Neutrophil (primary cell): Measurements from ENCODE around the gene TMEM9.

Experiments used
- H3K27ac ChIP-seq: fragments of 200-600 bp; sonication (generic); 2 replicates; pipeline ENCODE4 v1.5.1; 2016; ENCODE audit warnings: mild to moderate bottlenecking, moderate library complexity
- H3K27me3 ChIP-seq: fragments of 200-600 bp; sonication (generic); 2 replicates; pipeline ENCODE4 v1.6.0; 2016; ENCODE audit warnings: mild to moderate bottlenecking
- H3K36me3 ChIP-seq: fragments of 200-600 bp; sonication (generic); 2 replicates; pipeline ENCODE4 v1.5.1; 2017
- H3K4me1 ChIP-seq, 2 experiments: fragments of 200-600 bp in 1 of 2; sonication (generic) in 1 of 2; 1 replicate in 1 of 2; 2 replicates in 1 of 2; pipeline versions ENCODE4 v1.5.1 to v1.6.1; 2013 to 2016; ENCODE audit warnings: low read depth in 1 of 2, low read length in 1 of 2, mild to moderate bottlenecking in 1 of 2, moderate library complexity in 1 of 2; ENCODE audit not compliant: control insufficient read depth in 1 of 2, insufficient read depth in 1 of 2
- H3K4me3 ChIP-seq, 2 experiments: fragments of 200-600 bp in 1 of 2; sonication (generic) in 1 of 2; 1 replicate in 1 of 2; 2 replicates in 1 of 2; pipeline ENCODE4 v1.5.1; 2013 to 2016; ENCODE audit warnings: low read depth in 1 of 2, low read length in 1 of 2, mild to moderate bottlenecking in 1 of 2, moderate library complexity in 1 of 2
- H3K9me3 ChIP-seq: fragments of 200-600 bp; sonication (generic); 2 replicates; pipeline ENCODE4 v1.5.1; 2016
- CTCF ChIP-seq: fragments of 200-600 bp; sonication (generic); IDR thresholded peaks from 2 replicates; pipeline ENCODE4 v1.5.1; 2016; ENCODE audit warnings: antibody characterized with exemption

TMEM9 gene

GRCh38 chr1:201110616-201111015 lies 43.7 kb downstream of the TMEM9 start:
- TF ChIP-seq CTCF: no peak
- Histone ChIP-seq H3K36me3 (no peaks in the 10 kb centered on the region), H3K9me3 (no peaks in the 10 kb centered on the region), H3K4me3 (no peak overlapping the region), H3K27ac (no peak overlapping the region), H3K4me1 (peaks cover 8 to 12% of the 10 kb centered on the region in 2 experiments), H3K27me3 (peaks cover 41% of the 10 kb centered on the region)

- H3K4me1 ChIP-seq: peaks cover 8 to 12% of the 10 kb centered on the region in 2 experiments
- no peaks in the 10 kb centered on the region for H3K36me3 ChIP-seq
- H3K27me3 ChIP-seq: peaks cover 37% of the 10 kb centered on the region
- no peak overlapping the region for H3K27ac ChIP-seq
- H3K4me3 ChIP-seq: no peak overlapping the region
- H3K9me3 ChIP-seq: no peaks in the 10 kb centered on the region
- TF ChIP-seq CTCF: no peak
Observed at GRCh38 chr1:201110138-201110537, 44.1 kb downstream of the TMEM9 start.

- Histone ChIP-seq H3K4me1 (peaks cover 5 to 8% of the 10 kb centered on the region in 2 experiments), H3K9me3 (no peaks in the 10 kb centered on the region), H3K36me3 (no peaks in the 10 kb centered on the region), H3K27ac (no peak overlapping the region), H3K4me3 (no peak overlapping the region), H3K27me3 (peaks cover 32% of the 10 kb centered on the region)
- no peak for TF ChIP-seq CTCF
Observed at GRCh38 chr1:201109651-201110050, 44.6 kb downstream of the TMEM9 start.

GRCh38 chr1:201108614-201109013 lies 45.7 kb downstream of the TMEM9 start:
- H3K27ac ChIP-seq: no peak overlapping the region
- H3K4me3 ChIP-seq: no peak overlapping the region
- H3K27me3 ChIP-seq: peaks cover 21% of the 10 kb centered on the region

GRCh38 chr1:201105688-201106087 lies 48.6 kb downstream of the TMEM9 start:
- H3K4me3 ChIP-seq: no peak overlapping the region
- no peaks in the 10 kb centered on the region for H3K9me3 ChIP-seq
- TF ChIP-seq CTCF: no peak
- H3K27ac ChIP-seq: no peak overlapping the region
- H3K27me3 ChIP-seq: no peaks in the 10 kb centered on the region
- no peaks in the 10 kb centered on the region for H3K36me3 ChIP-seq
- H3K4me1 ChIP-seq: no peaks in the 10 kb centered on the region

More at GRCh38 chr1:201108614-201109013, 45.7 kb downstream of the TMEM9 start:
- TF ChIP-seq CTCF: no peak
- Histone ChIP-seq H3K4me1 (no peaks in the 10 kb centered on the region), H3K9me3 (no peaks in the 10 kb centered on the region), H3K36me3 (no peaks in the 10 kb centered on the region)

GRCh38 chr1:201104141-201104540 lies 50.1 kb downstream of the TMEM9 start:
- no peaks in the 10 kb centered on the region for H3K9me3 ChIP-seq
- no peak overlapping the region for H3K27ac ChIP-seq
- no peak overlapping the region for H3K4me3 ChIP-seq
- H3K36me3 ChIP-seq: no peaks in the 10 kb centered on the region
- no peak for TF ChIP-seq CTCF
- no peaks in the 10 kb centered on the region for H3K4me1 ChIP-seq
- H3K27me3 ChIP-seq: no peaks in the 10 kb centered on the region
